ENCODE results near the gene ATP6V0A1.

DNA sequence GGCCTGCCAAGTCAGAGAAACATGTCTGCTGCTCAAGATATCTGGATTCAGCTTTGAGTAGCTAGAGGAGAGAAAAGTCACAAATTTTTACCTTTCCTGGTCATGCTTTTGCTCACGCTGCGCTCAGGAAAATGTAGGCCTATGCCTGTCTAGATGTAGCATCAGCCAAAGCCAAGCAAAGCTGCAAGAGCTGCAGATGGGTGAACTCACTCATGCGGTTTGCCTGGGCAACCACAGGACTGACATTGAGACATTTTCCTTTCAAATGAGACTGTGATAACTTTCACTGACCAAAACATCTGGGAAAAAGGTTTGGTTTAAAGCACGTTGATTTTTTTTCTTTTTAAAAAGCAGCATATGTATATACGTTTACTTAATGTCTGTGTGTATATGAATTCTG lies 43.4 kb downstream of the ATP6V0A1 start:
- TF ChIP-seq TCF7 (CRISPR knock-in tag; IDR thresholded peaks at IDR 0.05; ENCODE audit: low read depth) (no peak), ETV6 (CRISPR knock-in tag; IDR thresholded peaks at IDR 0.05) (no peak), GABPB1 (CRISPR knock-in tag; IDR thresholded peaks at IDR 0.05) (no peak)
- TF ChIP-seq, protein P1, sequence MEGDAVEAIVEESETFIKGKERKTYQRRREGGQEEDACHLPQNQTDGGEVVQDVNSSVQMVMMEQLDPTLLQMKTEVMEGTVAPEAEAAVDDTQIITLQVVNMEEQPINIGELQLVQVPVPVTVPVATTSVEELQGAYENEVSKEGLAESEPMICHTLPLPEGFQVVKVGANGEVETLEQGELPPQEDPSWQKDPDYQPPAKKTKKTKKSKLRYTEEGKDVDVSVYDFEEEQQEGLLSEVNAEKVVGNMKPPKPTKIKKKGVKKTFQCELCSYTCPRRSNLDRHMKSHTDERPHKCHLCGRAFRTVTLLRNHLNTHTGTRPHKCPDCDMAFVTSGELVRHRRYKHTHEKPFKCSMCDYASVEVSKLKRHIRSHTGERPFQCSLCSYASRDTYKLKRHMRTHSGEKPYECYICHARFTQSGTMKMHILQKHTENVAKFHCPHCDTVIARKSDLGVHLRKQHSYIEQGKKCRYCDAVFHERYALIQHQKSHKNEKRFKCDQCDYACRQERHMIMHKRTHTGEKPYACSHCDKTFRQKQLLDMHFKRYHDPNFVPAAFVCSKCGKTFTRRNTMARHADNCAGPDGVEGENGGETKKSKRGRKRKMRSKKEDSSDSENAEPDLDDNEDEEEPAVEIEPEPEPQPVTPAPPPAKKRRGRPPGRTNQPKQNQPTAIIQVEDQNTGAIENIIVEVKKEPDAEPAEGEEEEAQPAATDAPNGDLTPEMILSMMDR (IDR thresholded peaks at IDR 0.05), result no peak
- TF ChIP-seq, protein P2, sequence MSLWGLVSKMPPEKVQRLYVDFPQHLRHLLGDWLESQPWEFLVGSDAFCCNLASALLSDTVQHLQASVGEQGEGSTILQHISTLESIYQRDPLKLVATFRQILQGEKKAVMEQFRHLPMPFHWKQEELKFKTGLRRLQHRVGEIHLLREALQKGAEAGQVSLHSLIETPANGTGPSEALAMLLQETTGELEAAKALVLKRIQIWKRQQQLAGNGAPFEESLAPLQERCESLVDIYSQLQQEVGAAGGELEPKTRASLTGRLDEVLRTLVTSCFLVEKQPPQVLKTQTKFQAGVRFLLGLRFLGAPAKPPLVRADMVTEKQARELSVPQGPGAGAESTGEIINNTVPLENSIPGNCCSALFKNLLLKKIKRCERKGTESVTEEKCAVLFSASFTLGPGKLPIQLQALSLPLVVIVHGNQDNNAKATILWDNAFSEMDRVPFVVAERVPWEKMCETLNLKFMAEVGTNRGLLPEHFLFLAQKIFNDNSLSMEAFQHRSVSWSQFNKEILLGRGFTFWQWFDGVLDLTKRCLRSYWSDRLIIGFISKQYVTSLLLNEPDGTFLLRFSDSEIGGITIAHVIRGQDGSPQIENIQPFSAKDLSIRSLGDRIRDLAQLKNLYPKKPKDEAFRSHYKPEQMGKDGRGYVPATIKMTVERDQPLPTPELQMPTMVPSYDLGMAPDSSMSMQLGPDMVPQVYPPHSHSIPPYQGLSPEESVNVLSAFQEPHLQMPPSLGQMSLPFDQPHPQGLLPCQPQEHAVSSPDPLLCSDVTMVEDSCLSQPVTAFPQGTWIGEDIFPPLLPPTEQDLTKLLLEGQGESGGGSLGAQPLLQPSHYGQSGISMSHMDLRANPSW (CRISPR knock-in tag; conservative IDR thresholded peaks at IDR 0.05; ENCODE audit: low read depth), result no peak
- TF ChIP-seq, protein P3, sequence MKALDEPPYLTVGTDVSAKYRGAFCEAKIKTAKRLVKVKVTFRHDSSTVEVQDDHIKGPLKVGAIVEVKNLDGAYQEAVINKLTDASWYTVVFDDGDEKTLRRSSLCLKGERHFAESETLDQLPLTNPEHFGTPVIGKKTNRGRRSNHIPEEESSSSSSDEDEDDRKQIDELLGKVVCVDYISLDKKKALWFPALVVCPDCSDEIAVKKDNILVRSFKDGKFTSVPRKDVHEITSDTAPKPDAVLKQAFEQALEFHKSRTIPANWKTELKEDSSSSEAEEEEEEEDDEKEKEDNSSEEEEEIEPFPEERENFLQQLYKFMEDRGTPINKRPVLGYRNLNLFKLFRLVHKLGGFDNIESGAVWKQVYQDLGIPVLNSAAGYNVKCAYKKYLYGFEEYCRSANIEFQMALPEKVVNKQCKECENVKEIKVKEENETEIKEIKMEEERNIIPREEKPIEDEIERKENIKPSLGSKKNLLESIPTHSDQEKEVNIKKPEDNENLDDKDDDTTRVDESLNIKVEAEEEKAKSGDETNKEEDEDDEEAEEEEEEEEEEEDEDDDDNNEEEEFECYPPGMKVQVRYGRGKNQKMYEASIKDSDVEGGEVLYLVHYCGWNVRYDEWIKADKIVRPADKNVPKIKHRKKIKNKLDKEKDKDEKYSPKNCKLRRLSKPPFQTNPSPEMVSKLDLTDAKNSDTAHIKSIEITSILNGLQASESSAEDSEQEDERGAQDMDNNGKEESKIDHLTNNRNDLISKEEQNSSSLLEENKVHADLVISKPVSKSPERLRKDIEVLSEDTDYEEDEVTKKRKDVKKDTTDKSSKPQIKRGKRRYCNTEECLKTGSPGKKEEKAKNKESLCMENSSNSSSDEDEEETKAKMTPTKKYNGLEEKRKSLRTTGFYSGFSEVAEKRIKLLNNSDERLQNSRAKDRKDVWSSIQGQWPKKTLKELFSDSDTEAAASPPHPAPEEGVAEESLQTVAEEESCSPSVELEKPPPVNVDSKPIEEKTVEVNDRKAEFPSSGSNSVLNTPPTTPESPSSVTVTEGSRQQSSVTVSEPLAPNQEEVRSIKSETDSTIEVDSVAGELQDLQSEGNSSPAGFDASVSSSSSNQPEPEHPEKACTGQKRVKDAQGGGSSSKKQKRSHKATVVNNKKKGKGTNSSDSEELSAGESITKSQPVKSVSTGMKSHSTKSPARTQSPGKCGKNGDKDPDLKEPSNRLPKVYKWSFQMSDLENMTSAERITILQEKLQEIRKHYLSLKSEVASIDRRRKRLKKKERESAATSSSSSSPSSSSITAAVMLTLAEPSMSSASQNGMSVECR (CRISPR knock-in tag; IDR thresholded peaks at IDR 0.05; ENCODE audit: borderline replicate concordance), result no peak
